OCI-LY1 (cell line): ENCODE measurements around the gene PCBP3.

Experiments
- CTCF ChIP-seq: fragments of 200-600 bp; sonication (generic), shearing (Covaris generic); IDR thresholded peaks from 2 replicates; pipeline ENCODE4 v1.5.1; 2017; ENCODE audit warnings: mild to moderate bottlenecking, antibody characterized with exemption, low read length, moderate library complexity, mixed read lengths
- EZH2 ChIP-seq: fragments of 200-600 bp; sonication (generic), shearing (Covaris generic); IDR thresholded peaks from 2 replicates; pipeline ENCODE4 v1.8.0; 2017; ENCODE audit warnings: borderline replicate concordance, mixed run types, mild to moderate bottlenecking, antibody characterized with exemption, low read length, moderate library complexity, mixed read lengths

DNA sequence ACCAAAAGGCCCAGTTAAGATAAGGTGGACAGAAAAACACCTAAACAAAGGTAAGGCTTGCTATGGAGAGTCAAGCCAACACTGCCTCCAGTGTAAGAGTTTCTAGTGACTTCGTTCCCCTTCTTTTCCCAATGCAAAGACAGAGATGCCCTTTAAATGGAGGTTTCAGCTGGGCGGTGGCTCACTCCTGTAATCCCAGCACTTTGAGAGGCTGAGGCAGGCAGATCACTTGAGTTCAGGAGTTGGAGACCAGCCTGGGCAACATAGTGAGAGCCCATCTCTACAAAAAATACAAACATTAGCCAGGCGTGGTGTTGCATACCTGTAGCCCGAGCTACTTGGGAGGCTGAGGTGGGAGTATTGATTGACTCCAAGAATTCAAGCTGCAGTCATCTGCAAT, 314.0 kb downstream of the PCBP3 start:
- TF ChIP-seq CTCF (no peak), EZH2 (no peak)
